HG02943 (cell line): ENCODE data around the gene HLCS.

Experiments used
- ATAC-seq: cut with Tn5 transposase; IDR thresholded peaks from one replicate; pipeline ENCODE4 v1.9.1; 2021; ENCODE audit warnings: mild to moderate bottlenecking, low read depth, moderate library complexity; ENCODE audit not compliant: unreplicated experiment

The HLCS gene

DNA sequence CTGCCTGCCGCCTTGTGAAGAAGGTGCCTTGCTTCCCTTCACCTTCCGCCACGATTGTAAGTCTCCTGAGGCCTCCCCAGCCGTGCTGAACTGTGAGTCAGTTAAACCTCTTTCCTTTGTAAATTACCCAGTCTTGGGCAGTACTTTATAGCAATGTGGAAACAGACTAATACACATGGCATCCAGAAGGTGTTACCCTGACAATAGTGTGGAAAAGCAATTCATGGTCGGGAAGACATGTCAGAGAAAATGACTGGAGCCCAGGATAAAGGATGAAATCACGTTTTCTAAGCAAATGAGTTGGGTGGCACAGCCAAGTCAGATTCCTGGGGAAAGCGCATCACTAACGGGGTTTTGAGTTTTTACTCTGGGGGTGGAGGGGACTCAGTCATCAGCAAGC lies 76.4 kb downstream of the HLCS start:
- ATAC-seq = no peak

GRCh38 chr21:36889401-36889800 lies 77.1 kb downstream of the HLCS start:
- ATAC-seq = no peak

GRCh38 chr21:36888466-36888865 lies 78.0 kb downstream of the HLCS start:
- no peak for ATAC-seq

GRCh38 chr21:36887963-36888362 lies 78.5 kb downstream of the HLCS start:
- ATAC-seq = no peak

GRCh38 chr21:36883532-36884486 lies 82.7 kb downstream of the HLCS start:
- no peak for ATAC-seq

GRCh38 chr21:36882776-36883175 lies 83.7 kb downstream of the HLCS start:
- ATAC-seq = no peak

DNA sequence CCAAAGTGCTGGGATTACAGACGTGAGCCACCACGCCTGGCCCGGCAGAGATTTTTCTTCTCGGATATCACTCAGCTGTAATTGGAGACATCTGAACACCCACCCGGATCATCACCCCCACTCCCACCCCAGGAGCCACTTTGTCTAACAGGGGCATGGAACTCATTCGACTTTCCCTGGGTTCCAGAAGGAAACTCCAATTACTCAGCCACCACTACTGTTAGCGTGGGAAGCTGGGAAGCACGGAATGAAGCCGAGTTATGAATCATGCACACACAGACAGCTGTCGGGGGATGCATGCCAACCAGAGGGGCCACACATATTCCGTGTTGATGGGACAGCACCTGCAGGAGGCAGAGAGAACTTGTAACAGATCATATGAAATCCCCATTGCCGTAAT lies 85.2 kb downstream of the HLCS start:
- ATAC-seq = no peak

DNA sequence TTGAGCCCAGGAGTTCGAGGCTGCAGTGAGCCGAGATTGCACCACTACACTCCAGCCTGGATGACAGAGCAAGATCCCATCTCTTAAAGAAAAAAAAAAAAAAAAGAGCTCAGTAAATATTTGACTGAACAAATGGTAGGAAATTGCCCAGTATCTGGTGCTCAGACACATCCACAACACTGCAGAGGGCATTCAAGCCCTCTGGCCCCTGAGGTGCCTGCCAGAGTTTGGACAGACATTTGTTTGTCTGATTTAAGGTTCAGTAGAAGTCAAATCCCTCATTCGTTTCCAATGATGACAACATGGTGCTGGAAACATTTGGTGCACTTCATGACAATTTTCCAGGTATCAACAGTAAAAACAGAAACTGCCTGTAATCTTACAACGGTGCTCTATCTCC lies 86.6 kb downstream of the HLCS start:
- no peak for ATAC-seq

DNA sequence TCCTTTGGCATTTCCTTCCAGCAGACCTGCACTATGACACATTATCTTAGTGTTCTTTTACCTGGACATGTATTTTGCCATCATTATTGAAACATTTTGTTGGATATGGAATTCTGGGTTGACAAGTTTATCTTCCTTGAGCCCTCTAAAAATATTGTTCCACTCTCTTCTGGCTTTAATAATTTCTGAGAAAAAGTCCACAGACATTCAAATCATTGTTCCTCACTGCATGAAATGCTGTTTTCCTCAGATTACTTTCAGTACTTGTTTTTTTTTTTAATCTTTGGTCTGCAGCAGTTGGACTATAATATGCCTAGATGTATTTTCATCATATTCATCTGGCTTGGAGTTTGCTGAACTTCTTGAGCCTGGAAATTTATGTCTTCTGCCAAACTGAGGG lies 88.7 kb downstream of the HLCS start:
- no peak for ATAC-seq

- no peak for ATAC-seq
These were observed 91.8 kb downstream of the HLCS start for GRCh38 chr21:36874665-36875064.

DNA sequence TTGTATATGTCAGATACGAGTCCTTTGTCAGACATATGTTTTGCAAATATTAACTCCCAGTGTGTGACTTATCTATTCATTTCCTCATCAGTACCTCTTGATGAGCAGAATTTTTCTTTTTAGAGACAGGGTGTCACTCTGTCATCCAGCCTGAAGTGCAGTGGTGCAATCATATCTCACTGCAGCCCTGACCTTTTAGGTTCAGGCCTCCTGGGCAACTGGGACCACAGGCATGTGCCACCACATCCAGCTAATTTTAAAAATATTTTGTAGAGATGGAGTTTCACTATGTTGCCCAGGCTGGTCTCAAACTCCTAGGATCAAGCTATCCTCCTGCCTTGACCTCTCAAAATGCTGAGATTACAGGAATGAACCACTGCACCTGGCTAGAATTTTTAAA lies 93.0 kb downstream of the HLCS start:
- ATAC-seq = no peak

- no peak for ATAC-seq
These were observed 99.1 kb downstream of the HLCS start for GRCh38 chr21:36867291-36867905.

DNA sequence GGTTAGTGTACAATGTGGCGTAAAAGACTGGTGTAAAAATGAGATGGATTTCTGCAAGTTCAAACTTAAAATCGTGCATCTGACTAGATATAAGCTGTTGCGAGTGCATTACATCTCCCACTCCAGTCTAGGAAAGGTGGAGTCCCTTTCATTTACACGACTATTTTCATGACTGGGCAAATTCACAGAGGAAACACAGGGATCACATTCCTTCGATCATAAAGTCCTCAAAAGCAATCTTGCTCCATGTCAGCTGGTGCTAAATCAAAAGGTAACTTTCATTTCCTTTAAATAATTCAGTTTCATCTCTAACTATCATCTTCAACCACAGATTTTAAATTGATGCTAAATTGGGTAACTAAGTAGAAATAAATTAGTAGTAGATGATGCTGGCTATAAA lies 100.0 kb downstream of the HLCS start:
- ATAC-seq = no peak

GRCh38 chr21:36864974-36865373 lies 101.5 kb downstream of the HLCS start:
- no peak for ATAC-seq

- no peak for ATAC-seq
These were observed 103.2 kb downstream of the HLCS start for GRCh38 chr21:36863260-36863659.

DNA sequence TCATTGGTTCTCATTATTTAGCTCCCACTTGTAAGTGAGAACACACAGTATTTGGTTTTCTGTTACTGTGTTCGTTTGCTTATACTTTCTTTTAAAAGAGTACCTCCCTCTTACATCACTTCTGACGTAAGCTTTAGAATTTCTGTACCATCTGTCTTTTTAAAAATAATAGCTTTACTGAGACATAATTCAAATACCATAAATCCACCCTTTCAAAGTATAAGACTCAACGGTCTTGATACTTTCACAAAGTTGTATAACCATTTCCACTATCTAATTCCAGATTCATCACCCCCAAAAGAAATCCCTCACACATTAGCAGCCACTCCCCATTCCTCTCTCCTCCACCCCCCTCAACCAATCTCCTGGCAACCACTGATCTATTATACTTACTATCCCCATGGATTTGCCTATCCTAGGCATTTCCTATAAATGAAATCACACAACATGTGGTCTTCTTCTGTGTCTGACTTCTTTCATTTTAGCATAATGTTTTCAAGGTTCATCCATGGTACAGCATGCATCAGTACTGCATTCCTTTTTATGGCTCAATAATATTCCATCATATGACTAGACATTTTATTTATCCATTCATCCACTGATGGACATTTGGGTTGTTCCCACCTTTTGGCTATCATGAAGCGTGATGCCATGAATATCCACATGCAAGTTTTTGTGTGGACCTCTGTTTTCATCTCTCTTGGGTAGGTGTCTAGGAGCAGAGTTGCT lies 104.7 kb downstream of the HLCS start:
- ATAC-seq = no peak

DNA sequence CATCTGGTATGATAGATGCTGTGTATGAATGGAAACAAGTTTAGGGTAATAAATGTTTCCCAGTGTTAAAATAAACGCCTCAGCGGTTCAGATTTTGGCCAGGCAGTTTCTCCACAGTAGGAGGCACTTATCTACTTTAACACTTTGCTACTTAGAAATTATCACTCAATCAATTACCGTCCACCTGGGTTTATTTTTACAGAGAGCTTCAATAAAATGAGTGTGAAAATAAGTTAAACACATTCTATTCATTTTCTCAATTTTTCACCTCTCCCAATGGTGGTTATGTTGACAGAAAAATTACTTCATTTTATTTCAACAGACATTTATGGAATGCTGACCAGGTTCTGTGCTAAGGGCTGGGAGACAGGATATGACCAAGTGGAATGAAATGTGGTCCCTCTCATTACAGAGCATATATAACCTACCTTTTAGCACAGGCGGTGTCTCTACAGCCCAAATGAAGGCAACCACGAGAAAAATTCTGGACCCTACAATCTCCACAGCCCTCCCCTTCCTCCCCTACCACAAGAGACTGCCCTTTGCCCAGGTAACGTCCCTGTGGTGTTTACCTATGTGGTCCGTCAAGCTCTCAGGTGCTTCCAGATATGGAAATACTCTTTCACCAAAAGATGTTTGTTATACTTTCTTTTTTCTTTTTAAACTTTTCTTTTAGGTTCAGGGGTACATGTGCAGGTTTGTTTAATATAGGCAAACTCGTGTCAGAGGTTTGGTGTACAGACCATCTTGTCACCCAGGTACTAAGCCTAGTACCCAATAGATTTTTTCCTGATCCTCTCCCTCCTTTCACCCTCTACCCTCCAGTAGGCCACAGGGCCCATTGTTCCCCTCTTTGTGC lies 105.5 kb downstream of the HLCS start:
- ATAC-seq = no peak

DNA sequence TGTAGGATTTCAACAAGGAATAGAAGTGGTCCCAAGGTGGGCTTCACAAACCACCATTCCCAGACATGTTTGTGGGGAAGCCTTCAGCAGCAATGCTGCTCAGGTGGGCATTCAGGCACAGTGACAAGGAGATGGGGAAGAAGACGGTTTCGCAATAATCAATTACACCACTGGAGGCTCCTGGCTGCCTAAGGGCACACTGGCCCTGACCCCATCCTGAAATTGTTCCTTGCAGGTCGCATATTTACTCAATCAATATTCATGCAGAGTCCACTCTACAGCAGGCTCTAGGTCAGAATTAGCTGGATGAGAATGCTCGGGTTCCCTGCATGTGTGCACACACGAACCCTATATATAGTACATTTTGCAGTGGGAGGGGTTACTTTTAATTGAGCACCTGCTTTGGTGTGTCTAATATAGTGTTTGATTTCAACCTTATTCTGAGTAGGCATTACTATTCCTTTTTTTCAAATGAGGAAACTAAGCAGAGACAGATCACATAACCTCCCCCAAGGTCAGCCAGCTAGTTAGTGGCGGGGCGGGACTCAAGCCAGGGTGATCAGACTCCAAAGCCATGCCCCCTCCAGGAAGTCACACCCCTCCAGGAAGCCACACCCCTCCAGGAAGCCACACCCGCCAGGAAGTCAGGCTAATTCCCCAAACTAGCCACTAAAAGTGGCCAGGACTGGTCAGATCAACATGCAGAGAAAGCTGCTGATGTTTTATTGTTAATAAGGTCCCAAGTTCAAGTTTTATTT lies 106.5 kb downstream of the HLCS start:
- ATAC-seq = no peak

- ATAC-seq = no peak
These were observed 108.0 kb downstream of the HLCS start for GRCh38 chr21:36858320-36858957.
